ENCODE data around the gene LTC4S. TPM values are rescaled to one million over a fixed set of nuclear protein-coding genes. Genes with fewer than 3 reads are reported as not detected.

Gene LTC4S
- total RNA-seq, 1 donor from 2014 or later = 91.7 TPM

DNA sequence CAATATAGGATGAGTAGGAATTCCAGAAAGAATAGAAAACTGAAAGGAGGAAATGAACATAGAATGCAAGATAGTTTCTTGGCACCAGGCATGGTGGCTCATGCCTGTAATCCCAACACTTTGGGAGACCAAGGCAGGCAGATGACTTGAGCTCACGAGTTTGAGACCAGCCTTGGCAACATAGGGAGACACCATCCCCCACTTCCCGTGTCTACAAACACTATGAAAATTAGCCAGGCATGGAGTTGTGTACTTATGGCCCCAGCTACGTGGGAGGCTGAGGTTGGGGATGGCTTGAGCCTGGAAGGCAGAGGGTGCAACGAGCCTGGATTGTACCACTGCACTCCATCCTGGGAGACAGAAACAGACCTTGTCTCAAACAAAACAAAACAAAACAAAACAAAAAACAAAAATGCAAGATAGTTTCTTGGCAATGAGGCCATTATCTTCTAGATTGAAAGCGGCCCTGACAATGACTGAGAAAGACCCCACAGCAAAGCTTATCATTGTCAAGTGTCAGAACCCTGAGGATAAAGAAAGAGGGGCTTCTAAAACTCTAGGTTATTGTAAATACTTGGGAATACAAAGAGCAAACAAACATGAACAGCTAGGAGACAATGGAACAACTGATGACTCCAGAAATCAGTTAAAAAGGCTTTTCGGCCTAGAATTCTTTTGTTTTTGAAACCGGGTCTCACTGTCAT lies 36.1 kb downstream of the LTC4S start:
- Histone ChIP-seq H3K36me3 (peaks cover 93 to 96% of the 10 kb centered on the region in 2 donors), H3K27ac (no peak overlapping the region), H3K9me3 (no peaks in the 10 kb centered on the region), H3K4me1 (peaks cover 0 to 10% of the 10 kb centered on the region in 2 donors), H3K27me3 (no peaks in the 10 kb centered on the region), H3K4me3 (no peak overlapping the region)
- TF ChIP-seq, protein P1, sequence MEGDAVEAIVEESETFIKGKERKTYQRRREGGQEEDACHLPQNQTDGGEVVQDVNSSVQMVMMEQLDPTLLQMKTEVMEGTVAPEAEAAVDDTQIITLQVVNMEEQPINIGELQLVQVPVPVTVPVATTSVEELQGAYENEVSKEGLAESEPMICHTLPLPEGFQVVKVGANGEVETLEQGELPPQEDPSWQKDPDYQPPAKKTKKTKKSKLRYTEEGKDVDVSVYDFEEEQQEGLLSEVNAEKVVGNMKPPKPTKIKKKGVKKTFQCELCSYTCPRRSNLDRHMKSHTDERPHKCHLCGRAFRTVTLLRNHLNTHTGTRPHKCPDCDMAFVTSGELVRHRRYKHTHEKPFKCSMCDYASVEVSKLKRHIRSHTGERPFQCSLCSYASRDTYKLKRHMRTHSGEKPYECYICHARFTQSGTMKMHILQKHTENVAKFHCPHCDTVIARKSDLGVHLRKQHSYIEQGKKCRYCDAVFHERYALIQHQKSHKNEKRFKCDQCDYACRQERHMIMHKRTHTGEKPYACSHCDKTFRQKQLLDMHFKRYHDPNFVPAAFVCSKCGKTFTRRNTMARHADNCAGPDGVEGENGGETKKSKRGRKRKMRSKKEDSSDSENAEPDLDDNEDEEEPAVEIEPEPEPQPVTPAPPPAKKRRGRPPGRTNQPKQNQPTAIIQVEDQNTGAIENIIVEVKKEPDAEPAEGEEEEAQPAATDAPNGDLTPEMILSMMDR (IDR thresholded peaks at IDR 0.05) = no peak
- DNase-seq (ENCODE audit: low spot score in 2 of 2) = no peak
- intact Hi-C loops (cut with DNase I) = no loop called here

DNA sequence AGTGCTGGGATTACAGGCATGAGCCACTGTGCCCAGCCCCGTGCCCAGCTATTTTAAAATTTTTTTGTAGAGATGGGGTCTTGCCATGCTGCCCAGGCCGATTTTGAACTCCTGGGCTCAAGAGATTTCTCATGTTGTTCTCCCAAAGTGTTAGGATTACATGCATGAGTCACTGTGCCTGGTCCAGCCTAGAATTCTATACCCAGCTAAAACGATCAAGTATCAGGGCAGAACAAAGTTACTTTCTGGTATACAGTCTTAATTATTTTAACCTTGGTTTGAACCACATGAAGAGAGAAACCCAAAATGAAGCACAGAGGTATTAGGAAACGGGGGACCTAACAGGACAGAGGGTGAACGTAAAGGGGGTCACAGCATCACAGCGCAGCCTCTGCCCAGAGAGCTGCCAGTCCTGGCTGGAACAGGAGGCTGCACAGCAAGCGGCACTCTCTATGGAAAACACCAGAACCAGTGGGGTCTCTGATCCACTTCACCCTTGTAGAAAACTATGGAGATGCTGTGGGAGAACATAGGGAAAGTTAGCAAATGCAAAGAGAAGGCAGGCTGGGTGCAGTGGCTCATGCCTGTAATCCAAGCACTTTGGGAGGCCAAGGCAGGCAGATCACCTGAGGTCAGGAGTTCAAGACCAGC lies 37.2 kb downstream of the LTC4S start:
- peaks cover 0 to 10% of the 10 kb centered on the region in 2 donors for H3K4me1 ChIP-seq
- TF ChIP-seq, protein P1 (IDR thresholded peaks at IDR 0.05) = no peak
- no peak for DNase-seq (ENCODE audit: low spot score in 2 of 2)
- no peak overlapping the region for H3K4me3 ChIP-seq
- no peak overlapping the region for H3K27ac ChIP-seq
- intact Hi-C loops (cut with DNase I) = no loop called here
- peaks cover 86 to 90% of the 10 kb centered on the region in 2 donors for H3K36me3 ChIP-seq
- no peaks in the 10 kb centered on the region for H3K9me3 ChIP-seq
- no peaks in the 10 kb centered on the region for H3K27me3 ChIP-seq

GRCh38 chr5:179832039-179832745 lies 38.4 kb downstream of the LTC4S start:
- no peaks in the 10 kb centered on the region for H3K27me3 ChIP-seq
- intact Hi-C loops (cut with DNase I) = no loop called here
- H3K4me1 ChIP-seq = peaks cover 0 to 10% of the 10 kb centered on the region in 2 donors
- no peak for DNase-seq (ENCODE audit: low spot score in 2 of 2)
- H3K36me3 ChIP-seq = peaks cover 86 to 90% of the 10 kb centered on the region in 2 donors
- H3K9me3 ChIP-seq = no peaks in the 10 kb centered on the region
- H3K27ac ChIP-seq = no peak overlapping the region
- TF ChIP-seq, protein P1 (IDR thresholded peaks at IDR 0.05) = no peak
- no peak overlapping the region for H3K4me3 ChIP-seq

DNA sequence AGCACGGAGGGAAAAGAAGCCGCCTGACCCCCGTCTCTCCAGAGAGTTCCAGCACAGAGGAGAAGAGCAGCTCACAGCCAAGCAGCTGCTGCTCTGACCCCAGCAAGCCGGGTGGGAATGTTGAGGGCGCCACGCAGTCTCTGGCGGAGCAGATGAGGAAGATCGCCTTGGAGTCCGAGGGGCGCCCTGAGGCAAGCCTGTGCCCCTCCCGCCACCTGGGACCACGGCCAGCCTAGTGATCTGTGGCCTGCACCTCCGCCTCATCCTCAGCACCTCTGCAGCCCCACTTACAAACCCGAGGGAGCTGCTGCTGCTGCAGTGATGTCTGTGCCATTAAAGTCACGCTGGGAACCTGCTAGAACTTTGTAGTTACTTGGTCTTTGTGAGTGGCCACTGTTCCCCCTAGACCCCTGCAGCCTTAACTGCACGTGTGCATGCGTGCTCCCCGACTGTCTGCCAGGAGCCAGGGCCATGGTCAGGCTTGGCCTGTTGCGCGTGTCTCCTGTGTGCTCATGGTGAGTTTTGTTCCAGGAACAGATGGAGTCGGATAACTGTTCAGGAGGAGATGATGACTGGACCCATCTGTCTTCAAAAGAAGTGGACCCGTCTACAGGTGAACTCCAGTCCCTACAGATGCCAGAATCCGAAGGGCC lies 39.4 kb downstream of the LTC4S start:
- no peaks in the 10 kb centered on the region for H3K27me3 ChIP-seq
- peaks cover 0 to 4% of the 10 kb centered on the region in 2 donors for H3K4me1 ChIP-seq
- no peaks in the 10 kb centered on the region for H3K9me3 ChIP-seq
- H3K36me3 ChIP-seq = peaks cover 86 to 90% of the 10 kb centered on the region in 2 donors
- TF ChIP-seq, protein P1 (IDR thresholded peaks at IDR 0.05) = no peak
- H3K4me3 ChIP-seq = no peak overlapping the region
- intact Hi-C loops (cut with DNase I) = no loop called here
- H3K27ac ChIP-seq = no peak overlapping the region
- DNase-seq (ENCODE audit: low spot score in 2 of 2) = no peak

DNA sequence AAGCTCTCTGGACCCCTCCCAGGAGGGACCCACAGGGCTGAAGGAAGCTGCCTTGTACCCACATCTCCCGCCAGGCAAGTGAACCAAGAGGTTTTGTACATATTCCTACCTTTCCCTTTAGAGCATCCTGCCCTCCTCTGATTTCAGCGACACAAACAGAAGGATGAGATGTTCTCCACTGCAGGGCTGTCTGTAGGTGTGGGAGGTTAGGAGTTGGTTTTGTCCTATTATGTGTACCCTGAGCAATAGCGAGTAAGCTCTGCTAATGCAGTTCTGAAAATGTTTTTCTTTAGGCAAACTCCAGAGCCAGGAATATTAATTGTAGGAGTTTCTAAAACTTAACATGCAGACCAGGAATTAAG lies 39.9 kb downstream of the LTC4S start:
- DNase-seq (ENCODE audit: low spot score in 2 of 2) = no peak
- intact Hi-C loops (cut with DNase I) = no loop called here
- Histone ChIP-seq H3K27me3 (no peaks in the 10 kb centered on the region), H3K9me3 (no peaks in the 10 kb centered on the region), H3K4me1 (peaks cover 0 to 4% of the 10 kb centered on the region in 2 donors), H3K4me3 (no peak overlapping the region), H3K36me3 (peaks cover 86 to 90% of the 10 kb centered on the region in 2 donors), H3K27ac (no peak overlapping the region)
- TF ChIP-seq, protein P1 (IDR thresholded peaks at IDR 0.05) = no peak
